Activated naive CD8-positive, alpha-beta T cell treated with anti-CD3 and anti-CD28 coated beads for 36 hours (primary cell): ENCODE results near the gene THSD4. TPM values are rescaled to one million over a fixed set of nuclear protein-coding genes. Genes with fewer than 3 reads are reported as not detected.

Experiments used
- DNase-seq: peaks from one replicate; pipeline ENCODE4 v3.0.0; 2021
- H3K27ac Mint-ChIP-seq: one replicate; pipeline ENCODE4 v1.8.0; 2022; ENCODE audit warnings: mild to moderate bottlenecking, moderate library complexity, mixed read lengths
- H3K27me3 Mint-ChIP-seq: one replicate; pipeline ENCODE4 v1.8.0; 2022; ENCODE audit warnings: mild to moderate bottlenecking, mixed read lengths
- H3K36me3 Mint-ChIP-seq: one replicate; pipeline ENCODE4 v1.8.0; 2021; ENCODE audit warnings: mild to moderate bottlenecking, mixed read lengths
- H3K4me1 Mint-ChIP-seq: one replicate; pipeline ENCODE4 v1.8.0; 2021; ENCODE audit warnings: mixed read lengths
- H3K4me3 Mint-ChIP-seq: one replicate; pipeline ENCODE4 v1.8.0; 2022; ENCODE audit warnings: mild to moderate bottlenecking, moderate library complexity, mixed read lengths
- H3K9me3 Mint-ChIP-seq: one replicate; pipeline ENCODE4 v1.8.0; 2022; ENCODE audit warnings: mixed read lengths
- total RNA-seq, 2 experiments: library from RNA; stranded (reverse); gene quantifications; one replicate each; pipeline ENCODE4 v1.2.3, GENCODE V29; 2021

THSD4 gene
- total RNA-seq, 2 experiments from 2014 or later, result not detected

- Mint-ChIP-seq H3K4me1 (no peaks in the 10 kb centered on the region), H3K9me3 (no peaks in the 10 kb centered on the region), H3K4me3 (no peak overlapping the region), H3K27ac (no peak overlapping the region), H3K27me3 (peaks cover 4% of the 10 kb centered on the region), H3K36me3 (no peaks in the 10 kb centered on the region)
- no peak for DNase-seq
These were observed 482.4 kb downstream of the THSD4 start for GRCh38 chr15:71597637-71598036.

- no peaks in the 10 kb centered on the region for H3K4me1 Mint-ChIP-seq
- DNase-seq, result no peak
- no peak overlapping the region for H3K4me3 Mint-ChIP-seq
- H3K9me3 Mint-ChIP-seq, result peaks cover 2% of the 10 kb centered on the region
- H3K27ac Mint-ChIP-seq, result no peak overlapping the region
- peaks cover 4% of the 10 kb centered on the region for H3K27me3 Mint-ChIP-seq
- no peaks in the 10 kb centered on the region for H3K36me3 Mint-ChIP-seq
These were observed 483.5 kb downstream of the THSD4 start for GRCh38 chr15:71598741-71599140.

DNA sequence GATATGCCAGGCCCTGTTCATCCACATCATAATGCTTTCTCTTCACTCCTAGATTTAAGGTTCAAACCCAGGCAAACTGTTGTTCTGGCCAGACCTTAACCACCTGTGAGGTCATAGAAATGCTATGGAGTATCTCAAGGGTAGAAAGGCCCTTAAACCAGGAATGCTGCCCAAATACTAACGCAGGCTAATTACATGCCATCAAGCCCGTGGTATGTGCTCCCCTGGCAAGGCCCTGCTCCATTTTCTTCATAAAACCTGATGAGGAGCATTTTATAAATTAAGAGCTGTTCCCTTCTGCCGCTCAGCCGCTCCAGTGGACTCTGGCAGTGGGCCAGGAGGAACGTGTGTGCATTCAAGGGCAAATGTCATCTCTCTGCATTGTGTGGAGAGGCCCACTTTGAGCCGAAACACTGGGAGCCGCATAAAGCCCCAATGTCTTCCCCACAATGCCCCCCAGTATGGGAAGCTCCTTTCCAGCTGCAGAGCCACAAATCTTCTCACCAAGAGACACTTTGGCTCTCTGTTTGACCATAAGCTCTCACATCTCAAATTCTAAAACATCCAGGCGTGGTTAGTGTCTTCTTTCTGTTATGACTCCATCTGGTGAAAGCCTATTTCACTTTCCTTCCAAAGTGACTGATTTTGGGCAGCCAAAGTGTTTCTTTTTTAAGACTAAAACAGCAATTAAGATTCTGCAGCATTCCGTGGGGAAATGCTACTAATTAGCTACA lies 484.3 kb downstream of the THSD4 start:
- Mint-ChIP-seq H3K27ac (no peak overlapping the region), H3K36me3 (no peaks in the 10 kb centered on the region), H3K27me3 (peaks cover 4% of the 10 kb centered on the region), H3K9me3 (peaks cover 2% of the 10 kb centered on the region), H3K4me1 (no peaks in the 10 kb centered on the region), H3K4me3 (no peak overlapping the region)
- no peak for DNase-seq

- Mint-ChIP-seq H3K36me3 (no peaks in the 10 kb centered on the region), H3K9me3 (peaks cover 2% of the 10 kb centered on the region), H3K27ac (no peak overlapping the region), H3K27me3 (peaks cover 4% of the 10 kb centered on the region), H3K4me3 (no peak overlapping the region), H3K4me1 (no peaks in the 10 kb centered on the region)
- no peak for DNase-seq
These were observed 485.0 kb downstream of the THSD4 start for GRCh38 chr15:71600237-71600636.

DNA sequence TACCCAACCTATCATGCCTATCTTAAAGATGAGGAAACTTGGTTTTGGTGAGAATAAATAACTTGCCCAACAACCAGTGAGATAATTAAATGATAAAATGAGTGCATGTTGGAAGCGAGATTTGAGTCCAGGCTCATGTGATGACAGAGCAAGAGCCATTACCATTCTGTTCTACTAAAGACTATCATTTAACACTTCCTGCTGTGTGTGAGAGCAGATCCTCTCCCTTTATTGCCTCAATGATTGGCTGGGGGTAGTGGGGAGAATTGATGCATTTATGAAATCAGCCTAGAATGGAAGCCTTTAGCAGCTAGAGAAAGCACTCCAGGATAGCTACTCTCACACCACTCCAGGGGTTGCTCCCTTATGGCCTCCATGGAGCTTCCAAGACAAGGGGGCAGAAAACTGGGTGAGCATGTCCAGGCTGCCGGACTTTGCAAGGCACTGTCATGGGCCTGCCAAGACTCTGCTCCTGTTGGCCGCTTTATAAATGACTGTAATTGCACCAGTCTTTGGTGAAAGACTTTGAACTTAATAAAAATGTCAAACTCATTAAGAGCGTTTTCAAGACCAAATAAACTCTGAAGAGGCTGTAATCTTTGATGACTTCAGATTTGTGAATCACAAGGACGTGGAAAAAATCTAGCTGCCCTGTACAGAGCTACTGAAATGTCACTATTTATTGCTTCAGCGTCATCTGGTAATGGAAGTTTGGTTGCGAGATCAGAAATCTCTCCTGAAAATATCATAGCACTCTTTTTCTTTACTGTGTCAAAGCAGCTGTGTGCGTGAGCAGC lies 486.0 kb downstream of the THSD4 start:
- Mint-ChIP-seq H3K36me3 (no peaks in the 10 kb centered on the region), H3K4me1 (no peaks in the 10 kb centered on the region), H3K27ac (no peak overlapping the region), H3K27me3 (peaks cover 4% of the 10 kb centered on the region), H3K4me3 (no peak overlapping the region), H3K9me3 (peaks cover 2% of the 10 kb centered on the region)
- no peak for DNase-seq

DNA sequence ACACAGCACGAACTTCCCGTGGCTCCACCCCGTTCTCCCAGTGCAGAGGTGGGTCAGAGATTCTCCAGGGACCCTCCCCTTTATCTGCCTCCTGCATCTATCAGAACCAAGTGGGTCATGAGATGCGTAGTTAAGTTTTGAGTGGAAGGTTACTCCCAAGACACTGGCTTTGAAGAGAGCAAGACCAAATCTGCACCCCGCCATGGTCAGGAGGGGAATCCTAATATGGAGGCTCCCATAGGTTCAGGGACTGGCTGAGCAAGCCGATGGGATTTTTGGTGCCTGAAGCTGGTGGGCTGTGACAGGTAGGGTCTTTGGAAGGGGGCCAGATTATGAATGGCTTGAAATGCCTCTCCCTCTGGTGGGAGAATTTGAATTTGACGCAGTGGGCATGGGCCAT lies 488.1 kb downstream of the THSD4 start:
- Mint-ChIP-seq H3K27me3 (peaks cover 4% of the 10 kb centered on the region), H3K36me3 (no peaks in the 10 kb centered on the region), H3K27ac (no peak overlapping the region), H3K9me3 (peaks cover 2% of the 10 kb centered on the region), H3K4me3 (no peak overlapping the region), H3K4me1 (no peaks in the 10 kb centered on the region)
- no peak for DNase-seq

GRCh38 chr15:71607383-71607782 lies 492.1 kb downstream of the THSD4 start:
- no peaks in the 10 kb centered on the region for H3K4me1 Mint-ChIP-seq
- H3K9me3 Mint-ChIP-seq, result peaks cover 2% of the 10 kb centered on the region
- H3K27me3 Mint-ChIP-seq, result no peaks in the 10 kb centered on the region
- no peak for DNase-seq
- H3K27ac Mint-ChIP-seq, result no peak overlapping the region
- no peak overlapping the region for H3K4me3 Mint-ChIP-seq
- no peaks in the 10 kb centered on the region for H3K36me3 Mint-ChIP-seq

- Mint-ChIP-seq H3K27ac (no peak overlapping the region), H3K4me3 (no peak overlapping the region), H3K27me3 (no peaks in the 10 kb centered on the region), H3K4me1 (no peaks in the 10 kb centered on the region), H3K36me3 (no peaks in the 10 kb centered on the region), H3K9me3 (no peaks in the 10 kb centered on the region)
- no peak for DNase-seq
These were observed 495.7 kb downstream of the THSD4 start for GRCh38 chr15:71610728-71611552.

DNA sequence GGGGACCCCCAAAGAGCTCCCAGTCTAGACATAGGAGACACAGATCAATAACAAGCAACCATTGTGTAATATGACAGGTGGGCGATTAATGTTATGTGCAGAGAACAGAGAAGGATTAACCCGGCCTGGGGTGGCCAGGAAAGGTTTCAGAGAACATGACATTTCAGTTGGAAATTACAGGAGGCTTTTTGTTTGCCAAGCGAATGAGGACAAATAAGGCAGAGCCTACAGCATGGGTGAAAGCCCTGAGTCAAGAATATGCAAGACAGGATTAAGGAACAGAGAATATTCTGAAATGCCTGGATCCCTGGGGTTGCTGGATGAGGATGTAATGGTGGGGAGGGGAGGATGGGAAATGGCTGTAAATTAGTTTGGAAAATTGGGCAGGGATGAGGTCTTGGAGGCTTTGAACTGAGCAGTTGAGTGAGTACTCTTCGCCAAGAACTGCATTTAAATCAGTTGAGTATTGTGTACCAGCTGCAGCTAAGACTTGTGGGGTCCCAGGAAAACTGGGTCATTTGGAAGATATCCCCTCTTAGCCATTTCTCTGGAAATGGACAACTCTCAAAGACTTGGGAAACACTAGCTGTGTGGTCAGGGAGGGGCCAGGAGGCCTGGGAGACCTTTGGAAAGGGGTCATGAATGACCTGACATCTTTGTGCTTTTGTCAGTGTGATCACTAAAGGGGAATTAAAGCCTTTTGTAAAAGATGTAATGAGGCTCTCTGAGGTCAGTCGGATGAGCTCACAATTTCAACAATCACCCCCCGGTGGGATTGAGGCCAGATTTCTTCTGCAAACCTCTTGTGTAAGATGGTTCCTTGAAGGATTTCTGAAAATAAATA lies 496.5 kb downstream of the THSD4 start:
- Mint-ChIP-seq H3K4me1 (no peaks in the 10 kb centered on the region), H3K9me3 (no peaks in the 10 kb centered on the region), H3K36me3 (no peaks in the 10 kb centered on the region), H3K4me3 (no peak overlapping the region), H3K27me3 (no peaks in the 10 kb centered on the region), H3K27ac (no peak overlapping the region)
- no peak for DNase-seq

DNA sequence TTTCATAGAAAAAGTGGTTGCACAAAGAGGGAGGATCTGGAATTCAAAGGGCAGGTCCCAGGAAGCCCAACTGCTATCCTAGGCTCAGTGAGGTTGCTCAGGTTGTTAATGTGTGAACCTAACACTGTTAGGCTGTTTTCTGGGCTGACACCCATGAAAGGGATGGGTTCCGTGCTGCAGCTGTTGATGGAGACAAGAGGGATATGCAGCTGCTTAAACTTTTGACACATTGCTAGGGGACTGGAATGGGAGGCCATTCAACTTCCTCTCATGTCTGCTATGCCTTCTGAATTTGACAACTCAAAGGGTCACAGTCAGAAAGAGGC lies 497.1 kb downstream of the THSD4 start:
- Mint-ChIP-seq H3K4me3 (no peak overlapping the region), H3K36me3 (no peaks in the 10 kb centered on the region), H3K4me1 (no peaks in the 10 kb centered on the region), H3K27ac (no peak overlapping the region), H3K9me3 (no peaks in the 10 kb centered on the region), H3K27me3 (no peaks in the 10 kb centered on the region)
- no peak for DNase-seq

DNA sequence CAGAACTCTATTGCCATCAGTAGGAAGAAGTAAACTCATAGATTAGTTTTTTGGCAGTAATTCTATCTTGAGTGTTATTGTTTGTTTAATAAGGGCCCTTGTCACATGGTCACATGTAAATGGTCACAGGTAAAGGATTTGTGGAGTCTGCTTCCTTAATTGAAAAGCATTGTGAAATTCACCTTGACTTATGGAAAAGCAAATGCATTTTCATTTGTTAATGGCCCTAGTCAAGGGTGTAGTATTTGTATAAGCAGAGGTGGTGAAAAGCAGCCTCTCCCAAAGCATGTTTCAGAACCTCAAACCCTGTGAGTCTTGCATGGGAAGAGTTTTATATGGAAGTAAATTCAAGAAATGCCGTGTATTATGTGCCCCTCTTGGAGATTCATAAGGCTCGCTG lies 497.6 kb downstream of the THSD4 start:
- Mint-ChIP-seq H3K36me3 (no peaks in the 10 kb centered on the region), H3K27me3 (no peaks in the 10 kb centered on the region), H3K27ac (no peak overlapping the region), H3K4me3 (no peak overlapping the region), H3K4me1 (no peaks in the 10 kb centered on the region), H3K9me3 (no peaks in the 10 kb centered on the region)
- no peak for DNase-seq

GRCh38 chr15:71623111-71623510 lies 507.8 kb downstream of the THSD4 start:
- Mint-ChIP-seq H3K4me3 (no peak overlapping the region), H3K36me3 (no peaks in the 10 kb centered on the region), H3K27me3 (peaks cover 16% of the 10 kb centered on the region), H3K9me3 (no peaks in the 10 kb centered on the region), H3K27ac (no peak overlapping the region), H3K4me1 (no peaks in the 10 kb centered on the region)
- no peak for DNase-seq

GRCh38 chr15:71626596-71627088 lies 511.4 kb downstream of the THSD4 start:
- Mint-ChIP-seq H3K4me1 (no peaks in the 10 kb centered on the region), H3K4me3 (no peak overlapping the region), H3K36me3 (no peaks in the 10 kb centered on the region), H3K27ac (no peak overlapping the region), H3K27me3 (peaks cover 16% of the 10 kb centered on the region), H3K9me3 (no peaks in the 10 kb centered on the region)
- DNase-seq, result no peak

DNA sequence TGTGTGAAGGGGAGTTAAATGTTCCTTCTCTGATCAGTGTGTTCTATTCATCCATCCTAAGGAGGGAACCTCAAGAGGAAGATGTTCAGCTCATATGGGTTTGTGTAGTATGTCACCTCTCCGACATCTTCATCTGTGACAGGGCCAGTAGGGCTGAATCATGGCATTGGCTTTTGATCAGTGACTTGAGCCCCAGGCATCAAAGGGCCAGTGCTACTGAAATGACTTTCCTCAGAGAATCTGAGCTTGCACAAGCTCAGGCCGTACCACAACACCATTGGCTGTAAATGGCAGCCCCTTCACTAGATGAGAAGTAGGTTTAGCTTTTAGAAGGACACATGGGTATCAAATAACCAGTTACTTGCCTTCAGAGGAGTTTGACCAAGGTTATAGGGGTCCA lies 511.9 kb downstream of the THSD4 start:
- Mint-ChIP-seq H3K27me3 (peaks cover 19% of the 10 kb centered on the region), H3K27ac (no peak overlapping the region)

More for the DNA sequence above, 511.9 kb downstream of the THSD4 start:
- Mint-ChIP-seq H3K4me3 (no peak overlapping the region), H3K36me3 (no peaks in the 10 kb centered on the region), H3K9me3 (no peaks in the 10 kb centered on the region), H3K4me1 (no peaks in the 10 kb centered on the region)
- DNase-seq, result no peak
